Hypothalamus (tissue), 51 donors: ENCODE measurements around the gene PPFIA1.
A peak's percentile ranks its signal among the peaks of the same experiment; 100 is the strongest.

Source experiments
- DNase-seq, 51 donors: peaks; one replicate each; lab custom pipeline; 2025; lab: John Stamatoyannopoulos, UW

PPFIA1 gene

DNA sequence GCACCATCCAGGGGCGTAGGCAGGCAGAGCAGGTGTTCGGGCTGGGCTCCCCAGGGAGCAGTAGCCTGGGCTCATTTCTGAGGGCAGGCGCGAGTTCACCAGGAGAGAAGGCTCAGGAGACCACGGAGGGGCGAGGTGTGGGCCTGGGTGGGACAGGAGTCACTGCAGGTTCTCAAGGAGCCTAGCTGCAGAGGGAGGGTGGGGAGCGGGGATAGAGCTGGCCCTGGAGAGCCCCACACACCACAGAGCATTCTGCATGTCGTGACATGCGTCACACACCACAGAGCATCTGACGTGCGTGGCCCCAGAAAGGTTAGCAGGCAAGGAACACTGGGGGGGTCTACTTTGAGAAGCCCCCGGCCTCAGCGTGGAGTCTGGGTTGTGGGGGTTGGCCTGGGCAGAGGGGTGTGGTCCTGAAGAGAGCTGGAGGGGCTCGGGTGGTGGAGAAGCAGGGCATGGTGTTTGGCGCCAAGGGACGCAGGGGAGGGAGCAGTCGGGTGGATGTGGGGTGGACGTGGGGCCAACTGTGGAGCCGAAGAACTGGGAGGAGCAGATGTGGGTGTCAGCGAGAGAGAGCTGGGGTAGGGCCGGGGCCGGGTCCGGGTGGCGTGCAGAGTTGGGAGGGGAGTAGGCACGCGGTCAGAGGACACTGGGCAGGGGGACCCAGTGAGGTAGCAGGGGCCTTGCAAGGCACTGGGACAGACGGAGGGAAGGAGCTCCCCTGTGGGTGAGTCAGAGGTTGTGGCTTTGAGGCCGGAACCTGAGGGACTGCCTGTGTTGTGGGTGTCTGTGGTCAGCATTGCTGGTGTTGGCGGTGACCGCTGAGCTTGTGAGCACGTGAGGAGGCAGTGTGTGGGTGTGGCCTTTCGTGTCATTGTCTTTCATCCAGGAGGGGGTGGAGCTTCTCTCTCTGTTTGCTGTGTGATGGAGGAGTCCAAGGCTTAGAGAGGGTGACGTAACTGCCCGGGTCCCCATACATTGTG is 153.3 kb downstream of the PPFIA1 start:
- DNase-seq, result no peak

DNA sequence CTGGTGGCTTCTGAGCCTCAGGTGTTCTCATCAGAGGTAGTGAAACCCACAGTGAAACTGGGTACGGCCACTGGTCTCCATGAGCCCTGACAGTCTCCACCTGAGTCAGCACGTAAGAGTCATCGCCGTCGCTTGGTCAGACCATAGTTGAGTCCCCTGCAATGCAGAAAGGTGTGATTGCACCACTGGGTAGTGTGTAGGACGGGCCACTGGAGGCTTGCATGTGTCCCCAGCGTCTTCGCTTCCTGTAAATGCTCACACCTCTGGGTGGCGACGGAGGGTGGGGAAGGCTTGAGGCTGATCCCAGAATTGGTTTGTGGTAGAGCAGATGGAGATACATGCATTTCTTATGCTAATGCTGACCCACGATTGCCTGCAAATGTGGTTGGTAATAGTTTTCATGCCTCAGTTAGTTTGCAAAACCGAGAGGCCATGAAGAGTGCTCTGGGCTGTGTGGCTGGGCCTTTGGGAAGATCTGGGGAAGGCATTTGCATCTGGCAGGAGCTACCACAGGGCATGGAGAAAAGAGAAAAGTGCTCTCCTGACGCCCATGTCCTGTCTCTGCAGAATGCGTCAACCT is 154.4 kb downstream of the PPFIA1 start:
- DNase-seq, result peak in 1 of 51 donors; percentile 21

DNA sequence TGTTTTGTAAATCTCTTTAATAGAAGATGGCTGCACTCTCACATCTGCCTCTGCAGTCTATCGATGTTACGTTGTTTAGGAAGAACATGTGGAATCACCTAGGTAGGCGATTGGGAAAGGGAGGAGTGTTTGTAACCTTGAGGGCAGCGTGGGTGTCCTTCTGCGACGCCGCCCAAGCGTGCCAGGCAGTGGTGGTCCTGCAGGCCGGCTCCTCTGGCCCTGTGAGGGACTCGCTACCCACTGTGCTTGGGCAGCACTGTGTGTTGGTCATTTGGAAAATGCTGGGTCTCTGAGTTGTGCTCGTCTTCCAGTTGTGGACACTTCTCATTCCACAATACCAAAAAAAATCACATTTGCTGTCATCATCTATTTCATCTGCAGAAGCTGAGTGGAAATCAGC is 156.9 kb downstream of the PPFIA1 start:
- DNase-seq, result no peak

DNA sequence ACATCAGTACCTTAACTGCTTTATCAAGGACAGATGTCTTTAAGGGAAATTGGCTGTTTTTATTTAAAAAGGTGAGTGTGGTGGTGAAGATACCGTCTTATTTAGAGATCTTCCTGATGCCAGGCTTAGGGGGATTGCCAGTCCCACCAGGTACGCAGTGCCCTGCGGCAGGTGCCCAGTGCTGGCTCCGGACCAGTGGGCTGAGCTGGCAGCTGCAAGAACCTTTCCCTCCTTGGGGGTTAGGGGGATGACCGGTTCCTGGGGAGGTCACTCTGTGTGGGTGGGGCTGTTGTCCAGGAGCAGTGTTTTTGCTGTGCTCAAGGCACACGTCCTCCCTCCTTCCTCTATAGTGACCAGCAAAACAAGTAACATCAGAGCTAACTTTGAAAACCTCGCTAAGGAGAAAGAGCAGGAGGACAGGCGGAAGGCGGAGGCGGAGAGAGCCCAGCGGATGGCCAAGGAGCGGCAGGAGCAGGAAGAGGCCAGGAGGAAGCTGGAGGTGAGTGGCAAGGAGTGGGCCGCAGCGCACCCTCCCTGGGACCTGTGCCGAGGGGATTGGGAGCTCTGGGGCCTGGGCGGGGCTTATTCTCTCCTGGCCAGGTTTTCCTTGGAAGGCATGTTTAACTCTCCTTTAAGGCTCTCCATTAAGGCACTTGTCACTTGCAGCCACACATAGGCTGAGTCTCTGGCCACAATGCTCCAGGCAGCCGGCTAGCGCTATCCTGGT is 158.4 kb downstream of the PPFIA1 start:
- no peak for DNase-seq

DNA sequence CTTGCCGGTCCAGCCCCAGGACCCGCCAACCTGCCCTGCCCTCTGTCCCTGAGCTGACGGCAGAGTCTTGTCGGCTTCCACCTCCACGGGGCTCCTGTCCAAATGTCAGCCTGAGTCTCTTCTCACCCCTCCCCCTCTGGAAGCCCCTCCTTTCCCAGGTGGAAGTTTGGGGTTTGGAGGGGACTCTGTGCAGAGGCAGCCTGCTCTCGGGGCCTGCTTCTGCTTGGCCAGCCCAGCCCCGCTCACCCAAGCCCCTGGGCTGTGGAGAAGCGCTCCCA is 158.9 kb downstream of the PPFIA1 start:
- no peak for DNase-seq

DNA sequence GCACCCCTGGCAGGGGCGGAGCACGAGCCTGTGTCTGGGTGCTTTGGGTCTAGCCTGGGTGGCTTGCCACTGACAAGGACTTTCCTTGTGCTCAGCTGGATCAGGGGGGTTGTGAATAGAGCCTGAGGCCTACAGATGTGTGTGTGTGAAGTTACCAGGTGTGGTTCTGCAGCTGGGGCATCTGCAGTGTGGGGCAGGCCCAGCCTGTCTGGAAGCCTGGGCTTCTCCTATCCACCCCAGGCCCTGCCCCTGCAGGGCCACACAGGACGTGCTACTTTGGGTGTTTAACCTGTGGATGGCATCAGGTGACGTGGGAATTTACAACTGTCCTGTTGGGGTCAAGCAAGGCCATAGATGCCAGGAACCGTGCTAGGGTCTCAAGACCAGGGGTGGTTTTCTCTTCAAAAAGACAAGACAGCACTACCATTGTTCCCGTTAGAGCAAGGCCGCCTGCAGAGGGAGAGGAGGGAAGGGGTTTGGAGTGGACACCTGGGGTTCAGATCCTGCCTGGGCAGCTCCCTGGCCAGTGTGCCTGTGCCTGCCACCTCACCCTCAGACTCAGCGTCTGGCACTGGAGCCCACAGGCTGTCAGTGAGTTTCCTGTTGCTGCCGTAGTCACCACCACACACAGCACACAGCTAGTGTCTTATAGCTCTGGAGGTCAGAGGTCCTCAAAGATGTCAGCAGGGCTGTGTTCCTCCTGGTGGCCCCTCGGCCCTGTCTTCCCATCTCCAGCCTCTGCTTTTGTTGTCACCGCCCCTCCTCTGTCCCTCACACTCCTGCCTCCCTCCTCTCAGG is 159.4 kb downstream of the PPFIA1 start:
- no peak for DNase-seq

DNA sequence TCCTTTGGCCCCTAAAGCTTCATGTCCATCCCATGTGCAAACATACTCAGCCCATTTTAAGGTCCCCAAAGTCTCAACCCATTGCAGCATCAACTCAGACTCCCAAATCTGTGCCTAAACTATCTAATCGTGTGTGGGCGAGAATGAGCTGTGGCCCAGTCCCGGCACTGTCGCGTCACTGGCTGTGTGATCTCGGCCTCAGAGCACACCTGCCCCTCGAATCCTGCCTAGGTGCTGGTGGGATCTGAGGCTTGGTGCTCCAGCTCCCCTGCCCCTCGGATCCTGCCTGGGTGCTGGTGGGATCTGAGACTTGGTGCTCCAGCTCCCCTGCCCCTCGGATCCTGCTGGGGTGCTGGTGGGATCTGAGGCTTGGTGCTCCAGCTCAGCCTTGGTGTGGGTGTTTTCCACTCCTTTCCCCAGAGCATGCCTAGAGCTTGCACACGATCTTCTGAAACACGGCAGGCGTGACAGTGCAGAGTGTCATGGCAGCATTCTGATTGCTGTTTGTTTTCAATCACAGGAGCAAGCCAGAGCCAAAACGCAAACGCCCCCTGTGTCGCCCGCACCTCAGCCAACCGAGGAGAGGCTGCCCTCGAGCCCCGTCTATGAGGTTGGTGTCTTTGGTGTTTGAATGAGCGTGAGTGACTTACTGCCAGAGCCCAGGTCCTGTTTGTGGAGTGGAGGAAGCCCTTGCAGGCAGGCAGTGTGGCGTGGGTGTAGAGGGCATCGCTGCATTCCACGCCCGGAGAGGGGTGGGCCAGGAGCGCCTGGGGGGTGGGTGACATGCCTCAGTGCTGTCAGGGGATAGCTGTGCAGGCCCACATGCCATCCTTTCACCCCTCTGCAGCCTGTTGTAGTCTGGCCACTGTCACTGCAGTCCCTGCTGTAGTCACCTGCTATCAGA is 160.4 kb downstream of the PPFIA1 start:
- peak in 2 of 51 donors; percentile 27 to 49 for DNase-seq

DNA sequence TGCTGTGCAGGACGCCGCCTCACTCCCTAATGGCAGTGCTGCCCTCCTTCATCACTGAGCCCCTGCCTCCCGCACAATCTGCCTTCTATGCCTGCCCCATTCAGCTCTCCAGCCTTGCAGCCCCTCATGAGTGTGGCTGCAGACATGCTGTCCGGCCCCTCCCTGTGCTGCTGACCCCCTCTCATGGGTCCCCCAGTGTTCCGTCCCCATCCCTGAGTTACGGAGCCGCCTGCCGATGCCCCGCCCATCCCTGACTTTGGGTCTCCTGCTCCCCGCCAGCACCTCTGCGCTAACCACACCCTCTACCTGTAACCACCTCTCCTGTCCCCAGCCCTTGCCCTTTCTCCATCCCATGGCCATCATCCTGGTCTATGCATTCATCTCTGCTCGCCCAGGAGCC is 161.1 kb downstream of the PPFIA1 start:
- DNase-seq, result no peak

DNA sequence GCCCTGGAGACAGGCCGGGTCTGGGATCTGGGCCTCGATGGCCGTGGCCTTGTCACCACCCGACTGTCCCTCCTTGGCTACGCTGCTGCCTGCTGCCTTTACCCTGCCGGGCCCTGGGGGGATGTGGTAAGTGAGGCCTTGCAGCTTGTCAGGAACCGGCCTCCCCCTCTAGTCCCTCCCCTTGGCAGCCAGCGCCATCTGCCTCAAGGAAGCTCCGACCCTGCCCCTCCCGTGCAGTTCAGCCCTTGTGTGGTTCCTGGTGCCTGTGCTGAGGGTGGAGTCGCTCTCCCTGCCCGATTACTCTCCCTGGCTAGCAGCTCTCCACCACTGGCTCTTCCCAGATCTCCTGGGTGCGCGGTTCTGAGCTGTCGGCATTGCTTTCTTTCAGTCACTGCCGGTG is 161.6 kb downstream of the PPFIA1 start:
- no peak for DNase-seq

DNA sequence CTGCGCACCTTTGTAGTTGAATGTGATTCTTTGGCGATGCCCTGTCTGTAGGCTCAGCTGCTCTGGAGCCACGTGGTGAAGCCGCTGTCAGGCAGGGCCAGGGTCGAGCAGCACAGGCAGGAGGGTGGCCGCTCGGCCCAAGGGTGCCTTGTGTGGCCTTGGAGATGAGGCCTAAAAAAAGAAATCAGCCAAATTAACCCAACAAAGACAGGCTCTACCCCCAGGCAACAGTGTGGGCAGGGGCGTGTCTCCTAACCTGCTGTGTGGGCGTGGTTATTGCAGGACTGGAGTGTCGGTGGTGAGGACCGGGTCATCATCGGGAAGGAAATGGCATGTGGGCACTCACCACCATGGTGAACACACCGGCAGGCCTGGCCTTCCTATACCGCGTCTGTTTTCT is 162.1 kb downstream of the PPFIA1 start:
- no peak for DNase-seq

DNA sequence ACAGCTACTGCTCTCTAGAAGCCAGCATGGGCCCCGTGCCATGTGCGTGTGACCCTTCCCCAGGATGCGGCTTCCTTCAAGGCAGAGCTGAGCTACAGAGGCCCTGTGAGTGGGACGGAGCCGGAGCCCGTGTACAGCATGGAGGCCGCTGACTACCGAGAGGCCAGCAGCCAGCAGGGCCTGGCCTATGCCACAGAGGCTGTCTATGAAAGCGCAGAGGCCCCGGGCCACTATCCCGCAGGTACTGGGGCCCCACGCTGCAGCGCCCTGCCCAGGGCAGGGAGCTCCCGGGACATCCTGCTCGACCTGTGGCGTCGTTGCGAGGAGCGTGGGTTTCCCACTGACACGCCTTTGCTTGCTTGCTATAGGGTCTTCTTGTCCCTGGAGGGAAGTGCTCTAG is 162.5 kb downstream of the PPFIA1 start:
- no peak for DNase-seq

DNA sequence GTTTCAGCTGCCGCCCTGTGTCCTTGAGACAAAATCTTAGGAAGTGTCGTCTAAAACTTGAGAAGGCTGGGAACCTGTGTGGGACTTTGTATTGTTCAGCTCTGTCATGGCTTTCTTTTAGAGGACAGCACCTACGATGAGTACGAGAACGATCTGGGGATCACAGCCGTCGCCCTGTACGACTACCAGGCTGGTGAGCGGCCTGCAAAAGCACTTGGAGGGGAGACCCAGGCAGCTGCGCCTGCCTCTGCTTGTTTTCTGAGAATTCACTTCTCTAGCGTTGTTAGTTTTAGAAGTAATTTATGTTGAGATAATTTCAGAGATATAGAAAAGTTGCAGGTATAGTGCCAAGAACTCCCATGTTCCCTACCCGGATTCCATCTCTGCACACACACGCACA is 163.0 kb downstream of the PPFIA1 start:
- no peak for DNase-seq
